Type B pancreatic cell (in vitro differentiated cells): ENCODE results near the gene CFI. TPM values are rescaled to one million over a fixed set of nuclear protein-coding genes. Genes with fewer than 3 reads are reported as not detected.

Experiments used
- DNase-seq: peaks from one replicate; pipeline ENCODE4 v3.0.0; 2021; ENCODE audit warnings: mixed read lengths; ENCODE audit not compliant: unreplicated experiment; ENCODE audit errors: extremely low spot score
- H3K27ac Mint-ChIP-seq: 2 replicates; pipeline ENCODE4 v1.8.0; 2021; ENCODE audit warnings: mild to moderate bottlenecking, mixed read lengths
- H3K27me3 Mint-ChIP-seq: 2 replicates; pipeline ENCODE4 v1.8.0; 2021; ENCODE audit warnings: mixed read lengths
- H3K36me3 Mint-ChIP-seq: 2 replicates; pipeline ENCODE4 v1.8.0; 2021; ENCODE audit warnings: mixed read lengths
- H3K4me1 Mint-ChIP-seq: one replicate; pipeline ENCODE4 v1.8.0; 2021; ENCODE audit warnings: mixed read lengths; ENCODE audit not compliant: unreplicated experiment
- H3K4me3 Mint-ChIP-seq: 2 replicates; pipeline ENCODE4 v1.8.0; 2021; ENCODE audit warnings: mild to moderate bottlenecking, mixed read lengths
- H3K9me3 Mint-ChIP-seq: 2 replicates; pipeline ENCODE4 v1.8.0; 2021; ENCODE audit warnings: mixed read lengths
- total RNA-seq: library from RNA; stranded (reverse); gene quantifications from 2 replicates; pipeline ENCODE4 v1.2.1, GENCODE V29; 2021; ENCODE audit warnings: low replicate concordance
- TF ChIP-seq, protein P1 (sequence below): fragments of 200-600 bp; sonication (generic); conservative IDR thresholded peaks from 2 replicates; pipeline ENCODE4 v1.5.0; 2021; ENCODE audit warnings: antibody characterized with exemption, mild to moderate bottlenecking

The CFI gene
- total RNA-seq, 1 donor from 2014 or later, result 24.0 TPM

DNA sequence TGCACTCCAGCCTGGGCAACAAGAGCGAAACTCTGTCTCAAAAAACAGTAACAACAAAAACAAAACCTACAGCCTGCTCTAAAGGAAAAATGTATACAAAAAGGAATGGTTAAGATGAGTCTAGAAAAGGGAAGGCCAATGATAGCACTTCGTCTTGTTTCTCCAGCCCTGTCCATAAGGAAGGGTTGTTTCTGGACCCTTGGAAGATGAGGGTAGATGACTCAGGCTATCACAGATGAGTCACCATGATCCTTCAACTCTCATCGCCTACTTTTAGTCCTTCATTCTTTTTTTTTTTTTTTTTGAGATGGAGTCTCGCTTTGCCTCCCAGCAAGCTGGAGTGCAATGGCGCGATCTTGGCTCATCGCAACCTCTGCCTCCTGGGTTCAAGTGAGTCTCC is 80.8 kb downstream of the CFI start:
- Mint-ChIP-seq H3K4me1 (peaks cover 3% of the 10 kb centered on the region), H3K36me3 (peaks cover 30% of the 10 kb centered on the region), H3K9me3 (no peaks in the 10 kb centered on the region), H3K4me3 (no peak overlapping the region), H3K27me3 (no peaks in the 10 kb centered on the region), H3K27ac (no peak overlapping the region)
- DNase-seq, result no peak
- TF ChIP-seq, protein P1, sequence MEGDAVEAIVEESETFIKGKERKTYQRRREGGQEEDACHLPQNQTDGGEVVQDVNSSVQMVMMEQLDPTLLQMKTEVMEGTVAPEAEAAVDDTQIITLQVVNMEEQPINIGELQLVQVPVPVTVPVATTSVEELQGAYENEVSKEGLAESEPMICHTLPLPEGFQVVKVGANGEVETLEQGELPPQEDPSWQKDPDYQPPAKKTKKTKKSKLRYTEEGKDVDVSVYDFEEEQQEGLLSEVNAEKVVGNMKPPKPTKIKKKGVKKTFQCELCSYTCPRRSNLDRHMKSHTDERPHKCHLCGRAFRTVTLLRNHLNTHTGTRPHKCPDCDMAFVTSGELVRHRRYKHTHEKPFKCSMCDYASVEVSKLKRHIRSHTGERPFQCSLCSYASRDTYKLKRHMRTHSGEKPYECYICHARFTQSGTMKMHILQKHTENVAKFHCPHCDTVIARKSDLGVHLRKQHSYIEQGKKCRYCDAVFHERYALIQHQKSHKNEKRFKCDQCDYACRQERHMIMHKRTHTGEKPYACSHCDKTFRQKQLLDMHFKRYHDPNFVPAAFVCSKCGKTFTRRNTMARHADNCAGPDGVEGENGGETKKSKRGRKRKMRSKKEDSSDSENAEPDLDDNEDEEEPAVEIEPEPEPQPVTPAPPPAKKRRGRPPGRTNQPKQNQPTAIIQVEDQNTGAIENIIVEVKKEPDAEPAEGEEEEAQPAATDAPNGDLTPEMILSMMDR, result no peak

GRCh38 chr4:109719604-109720003 is 82.2 kb downstream of the CFI start:
- no peaks in the 10 kb centered on the region for H3K4me1 Mint-ChIP-seq
- H3K27ac Mint-ChIP-seq, result no peak overlapping the region
- TF ChIP-seq, protein P1, result no peak
- no peak for DNase-seq
- H3K36me3 Mint-ChIP-seq, result peaks cover 29% of the 10 kb centered on the region
- no peaks in the 10 kb centered on the region for H3K27me3 Mint-ChIP-seq
- H3K4me3 Mint-ChIP-seq, result no peak overlapping the region
- H3K9me3 Mint-ChIP-seq, result no peaks in the 10 kb centered on the region

GRCh38 chr4:109718759-109719158 is 83.0 kb downstream of the CFI start:
- Mint-ChIP-seq H3K4me3 (no peak overlapping the region), H3K27ac (no peak overlapping the region), H3K4me1 (no peaks in the 10 kb centered on the region), H3K27me3 (no peaks in the 10 kb centered on the region), H3K36me3 (peaks cover 25% of the 10 kb centered on the region), H3K9me3 (no peaks in the 10 kb centered on the region)
- TF ChIP-seq, protein P1, result no peak
- no peak for DNase-seq

- no peak overlapping the region for H3K27ac Mint-ChIP-seq
- H3K4me3 Mint-ChIP-seq, result no peak overlapping the region
- no peaks in the 10 kb centered on the region for H3K9me3 Mint-ChIP-seq
- no peaks in the 10 kb centered on the region for H3K27me3 Mint-ChIP-seq
- DNase-seq, result no peak
- TF ChIP-seq, protein P1, result no peak
- peaks cover 21% of the 10 kb centered on the region for H3K36me3 Mint-ChIP-seq
- H3K4me1 Mint-ChIP-seq, result no peaks in the 10 kb centered on the region
Measured at GRCh38 chr4:109713500-109713899, 88.3 kb downstream of the CFI start.

GRCh38 chr4:109708990-109709389 is 92.8 kb downstream of the CFI start:
- peaks cover 1% of the 10 kb centered on the region for H3K4me1 Mint-ChIP-seq
- TF ChIP-seq, protein P1, result no peak
- no peaks in the 10 kb centered on the region for H3K27me3 Mint-ChIP-seq
- H3K36me3 Mint-ChIP-seq, result peaks cover 7% of the 10 kb centered on the region
- no peak overlapping the region for H3K27ac Mint-ChIP-seq
- H3K9me3 Mint-ChIP-seq, result no peaks in the 10 kb centered on the region
- no peak overlapping the region for H3K4me3 Mint-ChIP-seq
- no peak for DNase-seq

DNA sequence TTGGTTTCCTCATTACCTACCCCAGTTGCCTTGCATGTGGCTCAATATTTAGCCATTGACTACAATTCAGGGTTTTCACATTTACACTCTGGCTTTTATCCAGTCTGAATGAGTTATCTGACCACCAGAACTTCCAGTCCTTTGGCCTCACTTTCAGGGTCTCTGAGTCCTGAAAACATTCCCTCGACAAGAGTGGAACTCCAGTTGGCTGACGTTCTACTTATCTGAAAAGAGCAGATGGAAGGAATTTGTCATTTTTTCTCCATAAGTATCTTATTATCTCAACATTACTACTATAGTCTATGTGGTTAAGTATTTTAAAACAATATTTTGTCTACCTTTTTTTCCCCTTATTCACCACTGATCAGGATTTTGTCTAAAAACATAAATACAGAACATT is 93.4 kb downstream of the CFI start:
- H3K4me1 Mint-ChIP-seq, result peaks cover 6% of the 10 kb centered on the region
- no peaks in the 10 kb centered on the region for H3K9me3 Mint-ChIP-seq
- H3K27ac Mint-ChIP-seq, result no peak overlapping the region
- no peaks in the 10 kb centered on the region for H3K27me3 Mint-ChIP-seq
- TF ChIP-seq, protein P1, result no peak
- no peak for DNase-seq
- H3K4me3 Mint-ChIP-seq, result no peak overlapping the region
- H3K36me3 Mint-ChIP-seq, result peaks cover 7% of the 10 kb centered on the region
